GM15510 (cell line): ENCODE measurements around the gene NAPB.

Source experiments
- POLR2A ChIP-seq: IDR thresholded peaks from 3 replicates; pipeline ENCODE4 v1.6.1; 2011; ENCODE audit warnings: borderline replicate concordance; ENCODE audit not compliant: insufficient read length; ENCODE audit errors: extremely low read depth

NAPB gene

GRCh38 chr20:23445596-23446217 is 24.4 kb upstream of the NAPB start:
- no peak for TF ChIP-seq POLR2A

GRCh38 chr20:23444859-23445258 is 23.6 kb upstream of the NAPB start:
- TF ChIP-seq POLR2A: no peak

GRCh38 chr20:23442436-23442835 is 21.1 kb upstream of the NAPB start:
- TF ChIP-seq POLR2A: no peak

- TF ChIP-seq POLR2A: no peak
Observed at GRCh38 chr20:23441850-23442313, 20.6 kb upstream of the NAPB start.

- TF ChIP-seq POLR2A: no peak
Observed at GRCh38 chr20:23440004-23440403, 18.7 kb upstream of the NAPB start.

GRCh38 chr20:23438661-23439060 is 17.4 kb upstream of the NAPB start:
- TF ChIP-seq POLR2A: no peak

- no peak for TF ChIP-seq POLR2A
Observed at GRCh38 chr20:23437126-23437899, 16.0 kb upstream of the NAPB start.

- no peak for TF ChIP-seq POLR2A
Observed at GRCh38 chr20:23436681-23437080, 15.4 kb upstream of the NAPB start.

- no peak for TF ChIP-seq POLR2A
Observed at GRCh38 chr20:23435626-23436539, 14.6 kb upstream of the NAPB start.

GRCh38 chr20:23434521-23435313 is 13.4 kb upstream of the NAPB start:
- no peak for TF ChIP-seq POLR2A

- no peak for TF ChIP-seq POLR2A
Observed at GRCh38 chr20:23433628-23434027, 12.3 kb upstream of the NAPB start.

GRCh38 chr20:23425129-23425528 is 3.8 kb upstream of the NAPB start:
- no peak for TF ChIP-seq POLR2A

- no peak for TF ChIP-seq POLR2A
Observed at GRCh38 chr20:23419995-23420901, 1.0 kb downstream of the NAPB start.
